Stimulated activated naive CD4-positive, alpha-beta T cell (primary cell): ENCODE results near the gene ATP5F1D.
"Not testable (repeated sequence)": the region's sequence is repeated elsewhere in the genome, so short reads cannot be mapped to it uniquely, and the experiment has no call there.

ENCODE experiments used
- DNase-seq, 6 experiments: peaks; one replicate each; lab custom pipeline; 2025; lab: John Stamatoyannopoulos, UW

Gene ATP5F1D

DNA sequence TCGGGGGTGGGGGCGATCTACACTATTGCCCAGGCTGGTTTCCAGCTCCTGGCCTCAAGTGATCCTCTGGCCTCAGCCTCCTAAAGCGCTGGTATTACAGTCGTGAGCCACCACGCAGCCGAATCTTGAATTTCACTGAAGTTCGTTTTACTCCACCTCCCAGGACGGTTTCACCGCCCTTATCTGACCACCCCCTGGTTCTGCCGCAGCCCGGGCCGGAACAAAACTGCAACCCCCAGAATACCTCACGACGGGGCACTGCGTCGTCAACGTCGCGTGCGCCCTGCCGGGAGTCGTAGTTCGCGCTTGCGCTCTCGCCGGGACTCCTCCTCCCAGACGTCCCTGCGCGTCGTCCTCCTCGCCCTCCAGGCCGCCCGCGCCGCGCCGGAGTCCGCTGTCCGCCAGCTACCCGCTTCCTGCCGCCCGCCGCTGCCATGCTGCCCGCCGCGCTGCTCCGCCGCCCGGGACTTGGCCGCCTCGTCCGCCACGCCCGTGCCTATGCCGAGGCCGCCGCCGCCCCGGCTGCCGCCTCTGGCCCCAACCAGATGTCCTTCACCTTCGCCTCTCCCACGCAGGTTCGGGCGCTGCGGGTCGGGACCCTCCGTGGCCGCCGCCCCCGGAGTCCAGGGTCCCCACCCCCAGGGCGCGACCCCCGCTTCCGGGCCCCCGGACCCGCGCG lies at the start of gene ATP5F1D:
TSS of gene ATP5F1D (plus strand) at position 335 of the 679 bp plus-strand sequence. CDS start at position 435, 100 bp downstream.
- DNase-seq = peak; percentile 70 to 84 (median 79)

DNA sequence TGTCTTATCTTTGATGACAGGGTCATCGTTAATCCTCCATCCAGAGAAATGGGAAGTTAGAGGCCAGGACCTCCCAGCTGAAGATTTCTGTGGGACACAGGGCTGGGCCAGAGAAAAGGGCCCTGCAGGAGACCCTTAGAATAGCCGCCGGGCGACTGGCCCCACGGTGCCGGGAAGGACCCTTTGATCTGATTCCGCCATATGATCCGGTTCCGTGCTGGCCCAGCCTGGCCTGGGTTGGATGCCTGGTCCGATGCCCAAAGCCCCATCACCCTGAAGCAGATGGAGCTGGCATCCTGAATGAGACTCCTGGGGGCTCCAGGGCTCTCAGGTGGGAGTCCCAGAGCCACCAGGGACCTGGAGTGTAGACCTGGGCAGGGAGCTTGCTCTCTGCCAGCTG lies 42.0 kb upstream of the ATP5F1D start:
- DNase-seq = no peak

DNA sequence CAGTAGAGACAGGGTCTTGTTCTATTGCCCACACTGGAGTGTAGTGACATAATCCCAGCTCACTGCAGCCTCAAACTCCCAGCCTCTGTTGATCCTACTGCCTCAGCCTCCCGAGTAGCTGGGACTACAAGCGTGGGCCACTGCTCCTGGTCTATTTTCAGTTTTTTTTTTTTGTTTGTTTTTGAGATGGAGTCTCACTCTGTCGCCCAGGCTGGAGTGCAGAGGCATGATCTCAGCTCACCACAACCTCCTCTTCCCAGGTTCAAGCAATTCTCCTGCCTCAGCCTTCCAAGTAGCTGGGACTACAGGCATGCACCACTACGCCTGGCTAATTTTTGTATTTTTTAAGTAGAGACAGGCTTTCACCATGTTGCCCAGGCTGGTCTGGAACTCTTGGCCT lies 40.9 kb upstream of the ATP5F1D start:
- DNase-seq = not testable (repeated sequence)

DNA sequence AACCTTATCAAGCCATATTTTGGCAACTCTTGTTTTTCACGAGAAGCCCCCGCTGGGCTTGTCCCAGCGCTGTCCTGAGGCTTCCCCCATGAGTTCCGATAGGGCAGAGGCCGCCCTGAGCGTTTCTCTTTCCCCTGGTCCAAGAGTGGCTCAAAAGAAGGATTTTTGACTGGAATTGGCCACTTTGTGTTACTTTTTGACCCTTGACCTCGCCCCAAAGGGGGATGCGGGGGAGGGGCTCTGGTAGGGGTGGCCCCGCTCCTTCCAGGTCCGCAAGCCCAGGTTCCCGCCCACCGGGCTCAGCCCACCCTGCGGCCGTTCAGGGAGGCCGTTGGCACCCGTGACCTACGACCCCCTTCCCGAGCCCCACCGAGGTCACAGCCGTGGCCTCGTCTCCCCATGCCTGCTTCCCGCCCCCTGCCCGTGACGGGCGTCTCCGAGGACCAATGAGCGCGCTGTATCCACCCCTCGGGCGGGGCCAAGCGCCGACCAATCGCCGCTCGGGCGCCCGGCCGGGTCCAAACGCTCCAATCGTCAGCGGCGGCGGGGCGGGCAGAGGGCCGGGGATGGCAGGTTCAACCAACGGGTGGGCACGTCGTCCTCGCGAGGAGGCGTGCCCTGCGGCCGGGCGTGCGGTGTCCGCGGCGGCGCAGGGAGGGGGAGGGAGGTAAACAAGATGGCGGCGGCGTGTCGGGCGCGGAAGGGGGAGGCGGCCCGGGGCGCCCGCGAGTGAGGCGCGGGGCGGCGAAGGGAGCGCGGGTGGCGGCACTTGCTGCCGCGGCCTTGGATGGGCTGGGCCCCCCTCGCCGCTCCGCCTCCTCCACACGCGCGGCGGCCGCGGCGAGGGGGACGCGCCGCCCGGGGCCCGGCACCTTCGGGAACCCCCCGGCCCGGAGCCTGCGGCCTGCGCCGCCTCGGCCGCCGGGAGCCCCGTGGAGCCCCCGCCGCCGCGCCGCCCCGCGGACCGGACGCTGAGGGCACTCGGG lies 36.1 kb upstream of the ATP5F1D start, which contains the start of gene STK11:
TSS of gene STK11 (plus strand) at position 665 of the 986 bp plus-strand sequence. CDS start 1,136 bp downstream, outside the sequence.
- DNase-seq = peak; percentile 97 to 99 (median 98)

DNA sequence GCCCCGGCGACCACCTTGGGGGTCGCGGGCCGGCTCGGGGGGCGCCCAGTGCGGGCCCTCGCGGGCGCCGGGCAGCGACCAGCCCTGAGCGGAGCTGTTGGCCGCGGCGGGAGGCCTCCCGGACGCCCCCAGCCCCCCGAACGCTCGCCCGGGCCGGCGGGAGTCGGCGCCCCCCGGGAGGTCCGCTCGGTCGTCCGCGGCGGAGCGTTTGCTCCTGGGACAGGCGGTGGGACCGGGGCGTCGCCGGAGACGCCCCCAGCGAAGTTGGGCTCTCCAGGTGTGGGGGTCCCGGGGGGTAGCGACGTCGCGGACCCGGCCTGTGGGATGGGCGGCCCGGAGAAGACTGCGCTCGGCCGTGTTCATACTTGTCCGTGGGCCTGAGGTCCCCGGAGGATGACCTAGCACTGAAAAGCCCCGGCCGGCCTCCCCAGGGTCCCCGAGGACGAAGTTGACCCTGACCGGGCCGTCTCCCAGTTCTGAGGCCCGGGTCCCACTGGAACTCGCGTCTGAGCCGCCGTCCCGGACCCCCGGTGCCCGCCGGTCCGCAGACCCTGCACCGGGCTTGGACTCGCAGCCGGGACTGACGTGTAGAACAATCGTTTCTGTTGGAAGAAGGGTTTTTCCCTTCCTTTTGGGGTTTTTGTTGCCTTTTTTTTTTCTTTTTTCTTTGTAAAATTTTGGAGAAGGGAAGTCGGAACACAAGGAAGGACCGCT lies 35.2 kb upstream of the ATP5F1D start:
- DNase-seq = peak in 1 of 6 experiments; percentile 13

DNA sequence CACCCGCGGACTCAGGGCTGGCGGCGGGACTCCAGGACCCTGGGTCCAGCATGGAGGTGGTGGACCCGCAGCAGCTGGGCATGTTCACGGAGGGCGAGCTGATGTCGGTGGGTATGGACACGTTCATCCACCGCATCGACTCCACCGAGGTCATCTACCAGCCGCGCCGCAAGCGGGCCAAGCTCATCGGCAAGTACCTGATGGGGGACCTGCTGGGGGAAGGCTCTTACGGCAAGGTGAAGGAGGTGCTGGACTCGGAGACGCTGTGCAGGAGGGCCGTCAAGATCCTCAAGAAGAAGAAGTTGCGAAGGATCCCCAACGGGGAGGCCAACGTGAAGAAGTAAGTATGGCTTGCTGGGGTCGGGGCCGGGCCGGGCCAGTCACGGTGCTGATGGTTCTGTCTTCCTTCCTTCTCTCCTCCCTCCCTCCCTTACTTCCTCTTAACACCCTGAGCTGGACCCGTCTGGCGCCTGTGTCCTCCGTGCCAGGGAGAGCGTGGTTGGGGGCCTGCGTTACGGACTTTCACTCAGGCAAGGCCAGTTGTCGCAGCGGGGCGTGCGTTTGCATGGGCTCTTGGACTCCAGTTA lies 34.6 kb upstream of the ATP5F1D start:
- peak in 3 of 6 experiments; percentile 13 to 34 (median 28) for DNase-seq

DNA sequence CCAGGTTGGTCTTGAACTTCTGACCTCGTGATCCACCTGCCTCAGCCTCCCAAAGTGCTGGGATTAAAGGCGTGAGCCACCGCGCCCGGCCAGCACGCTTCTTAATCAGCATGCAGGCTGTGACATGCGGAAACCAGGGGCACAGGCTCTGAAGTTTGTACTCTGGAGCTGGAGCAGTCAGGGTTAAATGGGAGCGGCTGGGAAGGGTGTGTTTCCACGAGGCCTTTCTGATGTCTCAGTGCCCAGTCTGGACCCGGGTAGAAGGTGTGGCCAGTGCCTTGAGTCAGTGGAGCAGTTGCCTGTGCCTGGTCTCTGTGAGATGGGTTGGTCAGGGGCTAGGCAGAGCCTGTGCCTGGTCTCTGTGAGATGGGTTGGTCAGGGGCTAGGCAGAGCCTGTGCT lies 32.7 kb upstream of the ATP5F1D start:
- DNase-seq = not testable (repeated sequence)

DNA sequence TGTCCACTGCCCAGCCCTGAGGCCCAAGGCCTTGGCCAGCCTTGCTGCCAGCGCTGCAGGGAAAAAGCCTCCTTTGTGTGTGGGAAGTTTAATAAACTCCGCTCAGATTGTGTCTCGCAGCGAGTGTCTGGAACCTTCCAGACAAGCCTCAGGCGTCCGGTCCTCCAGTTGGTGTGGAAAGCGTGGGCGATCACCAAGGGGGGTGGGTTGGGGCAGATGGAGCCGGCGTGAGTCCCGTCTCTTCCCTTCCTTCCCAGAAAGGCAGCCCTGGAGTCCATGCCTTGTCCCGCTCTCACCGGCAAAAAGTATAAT lies 31.4 kb upstream of the ATP5F1D start:
- no peak for DNase-seq

DNA sequence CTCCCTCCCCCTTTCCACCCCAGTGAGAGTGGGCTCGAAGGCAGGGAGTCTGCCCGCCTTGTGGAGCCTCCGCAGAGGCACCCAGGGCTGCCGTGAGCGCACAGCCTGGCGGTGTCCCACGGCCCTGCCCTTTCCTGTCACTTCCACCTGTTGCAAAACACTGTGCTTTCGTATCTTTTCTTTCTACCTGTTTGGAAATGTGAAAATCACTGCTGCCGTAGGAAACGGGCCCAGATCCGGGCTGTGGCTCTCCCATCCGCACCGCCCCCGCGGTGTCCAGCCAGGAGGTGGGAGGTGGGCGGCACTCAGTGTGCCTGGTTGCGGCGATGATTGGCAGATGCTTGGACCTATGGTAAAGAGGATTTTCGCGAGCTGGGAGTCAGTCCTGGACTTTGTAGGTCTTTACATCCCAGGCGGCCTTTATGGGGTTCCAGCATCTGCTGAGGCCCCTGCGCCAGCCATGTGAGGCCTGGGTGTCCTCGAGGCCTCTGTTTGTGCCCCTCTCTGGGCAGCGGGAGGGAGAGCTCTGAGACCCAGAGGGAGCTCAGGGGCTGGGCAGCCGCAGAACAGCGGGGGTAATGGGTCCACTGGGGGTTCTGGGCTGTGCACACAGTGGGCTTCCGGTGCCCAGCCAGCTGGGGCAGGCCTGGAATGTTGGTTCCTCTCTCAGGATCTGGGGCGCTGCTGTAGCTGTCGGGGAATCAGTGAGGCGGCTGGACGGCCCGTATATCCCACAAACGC lies 29.9 kb upstream of the ATP5F1D start:
- no peak for DNase-seq

DNA sequence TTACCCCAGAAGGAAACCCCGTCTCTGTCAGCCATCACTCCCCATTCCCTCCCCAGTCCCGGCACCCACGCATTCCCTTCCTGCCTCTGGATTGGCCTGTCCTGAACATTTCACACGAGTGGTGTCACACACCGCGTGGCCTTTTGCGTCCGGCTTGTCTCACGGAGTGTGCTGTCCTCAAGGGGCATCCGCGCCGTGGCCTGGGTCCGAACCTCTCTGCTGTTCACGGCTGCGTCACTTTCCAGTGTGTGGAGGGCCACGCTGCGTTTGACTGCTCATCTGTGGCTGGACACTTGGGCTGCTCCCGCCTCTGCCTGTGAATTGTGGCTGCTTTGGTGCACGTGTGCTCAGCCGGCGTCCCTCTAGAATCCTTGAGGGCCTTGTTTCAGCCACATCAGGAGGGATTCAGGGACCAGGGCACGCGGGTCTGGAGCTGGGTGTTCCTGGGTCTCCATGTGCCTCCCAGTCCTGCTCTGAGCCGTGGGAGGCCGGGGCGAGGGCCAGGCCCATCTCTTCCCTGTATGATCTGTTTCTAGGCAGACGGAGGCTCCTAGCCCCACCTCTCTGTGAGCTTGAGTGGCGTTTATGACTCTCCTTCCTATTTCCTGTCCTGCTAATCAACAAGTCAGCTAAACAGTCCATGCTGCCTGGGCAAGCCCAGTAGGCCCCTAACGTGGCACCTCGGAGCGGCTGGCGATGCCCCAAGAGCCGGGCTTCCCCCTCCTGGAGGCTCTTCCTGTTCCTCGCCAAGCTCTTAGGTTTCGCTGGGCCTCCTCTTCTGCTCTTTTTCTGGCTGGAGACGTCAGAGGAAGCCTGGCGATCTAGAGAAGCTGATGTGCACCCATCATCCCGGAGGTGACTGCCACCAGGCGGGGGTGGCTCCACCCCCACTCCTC lies 27.9 kb upstream of the ATP5F1D start:
- peak; percentile 23 to 53 (median 38) for DNase-seq

DNA sequence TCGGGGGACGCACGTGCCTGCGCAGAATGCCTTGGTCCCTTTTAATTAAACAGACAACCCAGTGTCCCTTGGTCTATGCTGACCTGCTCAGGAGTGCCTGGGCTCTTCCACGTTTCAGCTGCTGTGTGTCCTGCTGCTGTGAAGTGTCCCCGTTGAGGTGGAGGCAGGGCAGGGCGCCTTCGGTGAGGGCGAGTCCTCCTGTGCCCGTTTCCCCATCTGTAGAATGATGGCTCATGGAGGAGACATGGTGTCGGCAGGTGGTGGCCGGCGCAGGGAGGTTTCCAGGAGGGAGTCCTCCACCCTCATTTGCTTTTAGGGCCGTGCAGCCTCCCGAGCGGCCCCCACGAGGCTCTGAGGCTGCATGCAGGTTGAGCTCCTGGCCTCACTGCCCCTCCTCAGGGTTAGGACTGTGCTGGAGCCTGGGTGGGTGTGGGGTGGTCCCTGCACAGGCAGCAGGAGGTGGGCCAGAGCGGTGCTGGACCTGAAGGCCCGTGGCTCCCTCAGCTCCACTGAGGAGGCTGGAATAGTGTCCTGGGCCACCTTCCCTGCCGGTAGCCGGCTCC lies 27.2 kb upstream of the ATP5F1D start:
- DNase-seq = no peak

DNA sequence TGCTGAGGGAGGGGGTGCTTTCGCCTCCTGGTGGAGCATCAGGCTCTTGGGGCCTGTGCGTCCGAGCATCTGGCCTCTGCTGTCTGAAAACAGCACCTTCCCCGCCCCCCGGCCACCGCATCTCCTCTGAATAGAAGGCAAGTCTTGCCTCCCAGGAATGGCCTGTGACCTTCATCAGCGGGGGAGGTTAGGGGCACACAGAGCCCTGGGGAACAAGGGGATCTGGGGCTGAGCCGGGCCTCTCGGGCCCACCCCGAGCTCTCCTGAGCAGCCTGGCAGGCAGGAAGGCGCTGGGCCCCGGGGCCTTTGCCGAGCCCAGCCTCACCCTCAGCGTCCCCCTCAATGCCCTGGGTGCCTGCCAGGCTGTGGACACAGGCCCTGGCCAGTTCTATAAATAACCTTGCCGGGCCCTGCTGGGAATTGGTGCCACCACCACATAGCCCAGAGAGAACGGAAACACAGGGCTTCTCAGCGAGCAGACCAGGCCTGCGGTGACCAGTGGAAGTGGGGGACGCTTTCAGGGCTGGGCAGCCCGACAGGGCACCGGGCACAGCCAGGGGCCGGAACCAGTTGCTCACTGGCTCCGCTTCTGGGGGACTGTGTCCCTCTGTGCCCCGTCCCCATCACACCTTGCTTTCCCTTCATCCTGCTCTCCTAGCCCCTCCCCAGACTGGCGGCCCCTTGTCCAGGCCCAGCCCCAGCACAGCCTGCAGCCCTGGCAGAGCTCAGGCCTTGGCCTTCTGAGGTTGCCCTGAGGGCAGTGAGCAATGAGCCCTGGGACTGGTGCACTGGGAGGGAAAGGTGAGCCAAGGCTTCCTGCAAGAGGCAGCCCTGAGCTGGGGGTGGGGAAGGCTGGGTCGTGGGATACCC lies 26.5 kb upstream of the ATP5F1D start:
- DNase-seq = no peak

DNA sequence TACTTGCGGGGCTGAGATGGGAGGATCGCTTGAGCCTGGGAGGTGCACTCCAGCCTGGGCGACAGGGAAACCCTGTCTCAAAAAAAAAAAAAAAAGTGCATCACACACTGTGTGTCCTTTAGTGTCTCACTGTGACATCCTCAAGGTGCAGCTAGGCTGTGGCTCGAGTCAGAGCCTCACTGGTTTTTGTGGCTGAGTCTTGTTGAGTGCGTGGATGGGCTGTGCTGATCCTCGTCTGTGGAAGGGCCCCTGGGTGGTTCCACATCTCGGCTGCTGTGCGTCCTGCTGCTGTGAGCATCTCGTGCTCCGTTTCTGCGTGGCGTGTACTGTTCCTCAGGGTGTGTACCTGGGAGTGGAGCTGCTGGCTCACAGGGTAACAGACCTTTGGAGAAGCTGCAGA lies 24.8 kb upstream of the ATP5F1D start:
- DNase-seq = no peak

DNA sequence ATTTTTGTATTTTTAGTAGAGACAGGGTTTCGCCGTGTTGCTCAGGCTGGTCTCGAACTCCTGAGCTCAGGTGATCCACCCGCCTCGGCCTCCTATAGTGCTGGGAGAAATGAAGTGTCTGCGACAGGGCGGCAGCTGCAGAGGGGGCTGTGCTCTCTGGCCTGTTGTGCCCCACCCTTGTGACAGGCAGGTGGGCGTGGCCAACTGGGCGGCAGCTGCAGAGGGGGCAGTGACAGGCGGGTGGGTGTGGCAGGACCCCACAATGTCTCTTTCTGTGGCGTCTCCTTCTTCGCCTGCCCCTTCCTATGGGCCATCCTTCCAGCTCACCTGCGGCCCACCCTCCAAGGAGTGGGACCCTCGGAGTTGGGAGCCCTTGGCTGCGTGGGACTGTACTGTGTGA lies 24.2 kb upstream of the ATP5F1D start:
- no peak for DNase-seq

DNA sequence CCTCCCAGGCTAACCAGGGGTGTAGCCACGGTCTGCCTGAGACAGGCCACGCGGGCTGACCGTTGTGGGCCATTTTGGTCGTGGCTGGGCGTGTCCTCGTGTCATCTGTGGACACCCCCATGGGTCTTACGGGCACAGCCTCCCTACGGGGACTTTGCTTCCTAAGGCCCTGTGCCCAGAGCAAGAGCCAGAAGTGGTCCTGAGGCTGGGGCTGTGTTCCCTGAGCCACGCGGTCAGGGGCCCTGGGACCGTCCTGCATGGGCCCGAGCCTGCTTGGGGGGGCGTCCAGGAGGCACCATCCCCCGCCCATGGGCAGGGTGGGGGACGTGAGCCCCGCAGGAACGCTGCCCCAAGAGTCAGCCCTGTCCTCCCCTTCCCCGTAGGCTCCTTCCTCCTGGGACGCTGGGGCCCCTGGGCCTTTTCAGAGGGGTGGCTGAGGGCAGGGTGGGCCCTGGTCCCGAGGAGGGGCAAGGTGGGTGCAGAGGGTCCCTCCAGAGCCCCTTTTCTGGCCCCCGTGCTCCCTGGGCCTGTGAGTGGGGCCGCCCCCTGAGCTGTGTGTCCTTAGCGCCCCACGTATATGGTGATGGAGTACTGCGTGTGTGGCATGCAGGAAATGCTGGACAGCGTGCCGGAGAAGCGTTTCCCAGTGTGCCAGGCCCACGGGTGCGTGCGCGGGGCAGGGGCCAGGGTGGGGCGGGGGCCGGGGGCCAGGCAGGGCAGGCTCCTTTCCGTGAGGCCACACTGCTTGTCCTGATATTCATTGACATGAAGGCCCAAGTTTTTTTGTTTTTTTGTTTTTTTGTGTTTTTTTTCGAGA lies 22.6 kb upstream of the ATP5F1D start:
- no peak for DNase-seq

DNA sequence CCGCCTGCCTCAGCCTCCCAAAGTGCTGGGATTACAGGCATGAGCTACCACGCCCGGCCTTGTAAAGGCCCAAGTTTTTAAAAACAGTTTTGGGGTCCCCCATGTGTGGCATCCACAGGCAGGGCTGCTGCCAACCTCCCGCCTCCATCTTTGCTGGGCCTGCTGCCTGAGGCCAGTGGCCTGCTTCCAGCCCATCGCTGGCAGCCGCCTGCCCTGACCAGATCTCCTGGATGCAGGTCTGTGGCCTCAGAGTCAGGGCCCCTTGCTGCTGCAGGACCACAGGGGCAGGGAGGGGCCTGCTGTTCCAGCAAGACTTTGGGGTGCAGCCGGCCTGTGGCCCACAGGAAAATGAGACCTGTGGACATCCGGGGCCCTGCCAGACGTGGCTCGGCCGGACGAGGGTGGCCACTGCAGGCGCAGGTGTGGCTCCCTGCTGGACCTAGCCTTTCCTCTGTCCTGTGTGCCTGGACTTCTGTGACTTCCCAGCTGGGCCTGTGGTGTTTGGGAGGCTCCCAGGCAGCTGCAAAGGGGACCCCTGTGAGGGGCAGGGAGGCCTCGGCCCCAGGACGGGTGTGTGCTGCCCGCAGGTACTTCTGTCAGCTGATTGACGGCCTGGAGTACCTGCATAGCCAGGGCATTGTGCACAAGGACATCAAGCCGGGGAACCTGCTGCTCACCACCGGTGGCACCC lies 21.6 kb upstream of the ATP5F1D start:
- DNase-seq = no peak

DNA sequence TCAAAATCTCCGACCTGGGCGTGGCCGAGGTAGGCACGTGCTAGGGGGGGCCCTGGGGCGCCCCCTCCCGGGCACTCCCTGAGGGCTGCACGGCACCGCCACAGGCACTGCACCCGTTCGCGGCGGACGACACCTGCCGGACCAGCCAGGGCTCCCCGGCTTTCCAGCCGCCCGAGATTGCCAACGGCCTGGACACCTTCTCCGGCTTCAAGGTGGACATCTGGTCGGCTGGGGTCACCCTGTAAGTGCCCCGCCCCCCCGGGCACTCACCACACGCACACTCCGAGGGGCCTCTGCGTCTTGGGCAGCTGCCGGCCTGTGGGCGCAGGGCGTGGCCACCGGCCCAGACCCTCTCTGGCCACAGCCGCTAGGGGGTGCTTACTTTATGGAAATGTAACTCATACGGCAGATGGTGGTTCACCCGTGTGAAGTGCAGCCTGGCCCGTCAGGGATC lies 21.0 kb upstream of the ATP5F1D start:
- no peak for DNase-seq
